ENCODE measurements around the gene NAP1L3.

GRCh38 chrX:93673869-93674271, 492 bp upstream of the NAP1L3 start, which contains the start of gene FAM133A:
- no peak for TF ChIP-seq CTCF (IDR thresholded peaks at IDR 0.05)
- no peak for TF ChIP-seq POLR2A (IDR thresholded peaks at IDR 0.05)
- TF ChIP-seq POLR2AphosphoS5 (IDR thresholded peaks at IDR 0.05): no peak
